Thoracic aorta (tissue), 2 donors: ENCODE measurements around the gene KIF25. TPM values are rescaled to one million over a fixed set of nuclear protein-coding genes. Genes with fewer than 3 reads are reported as not detected.

Source experiments
- ATAC-seq: fragments of 150-250 bp; one replicate; pipeline ENCODE4 v1.8.0; 2017; ENCODE audit warnings: low read depth; ENCODE audit not compliant: insufficient number of reproducible peaks, low FRiP score
- DNase-seq: peaks from one replicate; pipeline ENCODE4 v3.0.0-alpha.2; 2020; ENCODE audit warnings: low spot score
- H3K27ac ChIP-seq, 2 donors: fragments of 200-600 bp; sonication (generic); 1 replicate in 1 of 2; 2 replicates in 1 of 2; pipeline ENCODE4 v1.5.1; 2016; ENCODE audit warnings: mild to moderate bottlenecking in 2 of 2, moderate library complexity in 2 of 2
- H3K27me3 ChIP-seq: fragments of 200-600 bp; sonication (generic); replicated peaks from 2 replicates; pipeline ENCODE4 v1.6.0; 2016; ENCODE audit warnings: mild to moderate bottlenecking; ENCODE audit not compliant: insufficient read depth
- H3K36me3 ChIP-seq: fragments of 200-600 bp; sonication (generic); one replicate; pipeline ENCODE4 v1.5.1; 2016
- H3K4me1 ChIP-seq, 2 donors: fragments of 200-600 bp; sonication (generic); 1 replicate in 1 of 2; 2 replicates in 1 of 2; pipeline versions ENCODE4 v1.5.1 to v1.6.0; 2016; ENCODE audit warnings: low read depth in 2 of 2, mild to moderate bottlenecking in 1 of 2; ENCODE audit not compliant: control insufficient read depth in 1 of 2
- H3K4me3 ChIP-seq: fragments of 200-600 bp; sonication (generic); 2 replicates; pipeline ENCODE4 v1.5.1; 2016; ENCODE audit warnings: mild to moderate bottlenecking
- H3K9me3 ChIP-seq: fragments of 200-600 bp; sonication (generic); 2 replicates; pipeline ENCODE4 v1.5.1; 2016
- total RNA-seq, 2 donors: library from RNA; depleted of rRNA; stranded (reverse); fragments of >200 nt; gene quantifications; one replicate each; pipeline versions ENCODE4 v1.1.0 to v1.2.3, GENCODE V29; 2016
- TF ChIP-seq, protein P1 (sequence below): fragments of 200-600 bp; sonication (generic); IDR thresholded peaks from one replicate; pipeline ENCODE4 v1.5.1; 2019; ENCODE audit warnings: antibody characterized with exemption

The KIF25 gene, protein sequence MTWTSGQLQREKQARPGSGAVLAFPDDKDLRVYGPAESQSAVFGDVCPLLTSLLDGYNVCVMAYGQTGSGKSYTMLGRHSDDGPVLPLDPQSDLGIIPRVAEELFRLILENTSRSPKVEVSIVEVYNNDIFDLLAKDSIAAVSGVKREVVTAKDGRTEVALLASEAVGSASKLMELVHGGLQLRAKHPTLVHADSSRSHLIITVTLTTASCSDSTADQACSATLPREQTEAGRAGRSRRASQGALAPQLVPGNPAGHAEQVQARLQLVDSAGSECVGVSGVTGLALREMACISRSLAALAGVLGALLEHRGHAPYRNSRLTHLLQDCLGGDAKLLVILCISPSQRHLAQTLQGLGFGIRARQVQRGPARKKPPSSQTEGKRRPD
- not detected for total RNA-seq

GRCh38 chr6:167997642-167998041, at the start of gene KIF25:
Gene KIF25 (plus strand): TSS chr6:167997671. CDS start chr6:168029586, 31,915 bp downstream.
- no peaks in the 10 kb centered on the region for H3K27me3 ChIP-seq
- no peaks in the 10 kb centered on the region for H3K4me1 ChIP-seq
- H3K36me3 ChIP-seq: no peaks in the 10 kb centered on the region
- ATAC-seq: no peak
- H3K27ac ChIP-seq: no peak within 1 kb of the TSS
- H3K4me3 ChIP-seq: no peak within 1 kb of the TSS
- H3K9me3 ChIP-seq: no peaks in the 10 kb centered on the region
- TF ChIP-seq, protein P1, sequence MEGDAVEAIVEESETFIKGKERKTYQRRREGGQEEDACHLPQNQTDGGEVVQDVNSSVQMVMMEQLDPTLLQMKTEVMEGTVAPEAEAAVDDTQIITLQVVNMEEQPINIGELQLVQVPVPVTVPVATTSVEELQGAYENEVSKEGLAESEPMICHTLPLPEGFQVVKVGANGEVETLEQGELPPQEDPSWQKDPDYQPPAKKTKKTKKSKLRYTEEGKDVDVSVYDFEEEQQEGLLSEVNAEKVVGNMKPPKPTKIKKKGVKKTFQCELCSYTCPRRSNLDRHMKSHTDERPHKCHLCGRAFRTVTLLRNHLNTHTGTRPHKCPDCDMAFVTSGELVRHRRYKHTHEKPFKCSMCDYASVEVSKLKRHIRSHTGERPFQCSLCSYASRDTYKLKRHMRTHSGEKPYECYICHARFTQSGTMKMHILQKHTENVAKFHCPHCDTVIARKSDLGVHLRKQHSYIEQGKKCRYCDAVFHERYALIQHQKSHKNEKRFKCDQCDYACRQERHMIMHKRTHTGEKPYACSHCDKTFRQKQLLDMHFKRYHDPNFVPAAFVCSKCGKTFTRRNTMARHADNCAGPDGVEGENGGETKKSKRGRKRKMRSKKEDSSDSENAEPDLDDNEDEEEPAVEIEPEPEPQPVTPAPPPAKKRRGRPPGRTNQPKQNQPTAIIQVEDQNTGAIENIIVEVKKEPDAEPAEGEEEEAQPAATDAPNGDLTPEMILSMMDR: no peak
- DNase-seq: no peak

- no peaks in the 10 kb centered on the region for H3K27me3 ChIP-seq
- H3K27ac ChIP-seq: no peak overlapping the region
- no peak for ATAC-seq
- no peaks in the 10 kb centered on the region for H3K9me3 ChIP-seq
- peaks cover 35% of the 10 kb centered on the region for H3K36me3 ChIP-seq
- H3K4me1 ChIP-seq: no peaks in the 10 kb centered on the region
- no peak for DNase-seq
- no peak overlapping the region for H3K4me3 ChIP-seq
- TF ChIP-seq, protein P1: no peak
Measured at GRCh38 chr6:167947716-167948115, 49.8 kb upstream of the KIF25 start.

DNA sequence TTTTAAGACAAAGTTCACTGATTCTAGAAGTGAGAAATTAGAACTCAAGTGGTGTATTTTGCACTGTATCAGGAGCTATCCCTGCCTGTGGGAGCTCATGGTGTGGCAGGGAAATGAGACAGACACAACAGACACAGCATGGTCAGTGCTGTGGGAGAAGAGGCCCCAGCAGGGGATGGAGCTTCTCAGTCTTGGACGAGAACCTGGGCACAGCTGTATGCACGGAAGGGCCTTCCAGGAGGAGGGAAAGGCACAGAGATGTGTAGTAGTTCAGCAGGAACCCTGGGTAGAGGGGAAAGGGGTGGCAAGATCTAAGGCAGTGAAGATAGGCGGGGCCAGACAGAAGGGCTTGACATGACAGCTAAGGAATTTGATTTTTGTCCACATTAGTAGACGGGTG, 48.8 kb upstream of the KIF25 start:
- no peak overlapping the region for H3K27ac ChIP-seq
- TF ChIP-seq, protein P1: no peak
- ATAC-seq (no peak), DNase-seq (no peak)
- no peaks in the 10 kb centered on the region for H3K27me3 ChIP-seq
- no peak overlapping the region for H3K4me3 ChIP-seq
- H3K36me3 ChIP-seq: peaks cover 32% of the 10 kb centered on the region
- no peaks in the 10 kb centered on the region for H3K4me1 ChIP-seq
- no peaks in the 10 kb centered on the region for H3K9me3 ChIP-seq

DNA sequence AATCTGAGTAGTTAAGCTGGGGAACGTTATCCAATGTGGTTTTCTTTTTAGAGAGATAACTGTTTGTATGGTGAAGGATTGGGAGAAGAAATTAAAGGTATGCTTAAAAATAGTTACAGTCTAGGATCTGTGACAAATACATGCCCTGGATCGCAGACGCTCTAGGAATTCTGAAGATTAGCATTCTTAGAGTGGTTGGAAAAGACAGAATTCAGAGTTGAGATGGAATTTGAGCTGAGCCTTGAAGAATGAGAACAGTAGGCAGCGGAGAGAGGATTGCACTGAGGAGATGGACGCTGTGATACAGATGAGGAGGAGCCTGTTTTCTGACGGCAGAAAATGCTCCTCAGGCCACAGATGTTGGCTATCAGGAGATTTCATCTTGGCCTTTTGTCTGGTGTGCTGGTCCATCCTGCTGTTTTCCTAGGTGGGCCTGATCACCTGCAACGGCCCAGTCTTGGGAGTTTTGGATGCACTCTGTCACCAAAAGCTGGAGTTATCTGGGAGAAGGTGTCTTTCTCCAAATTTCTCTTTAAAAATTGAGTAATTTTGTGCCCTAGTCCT, 48.3 kb upstream of the KIF25 start:
- no peak for ATAC-seq
- TF ChIP-seq, protein P1: no peak
- Histone ChIP-seq H3K27me3 (no peaks in the 10 kb centered on the region), H3K9me3 (no peaks in the 10 kb centered on the region), H3K27ac (no peak overlapping the region), H3K36me3 (peaks cover 32% of the 10 kb centered on the region), H3K4me3 (no peak overlapping the region), H3K4me1 (no peaks in the 10 kb centered on the region)
- DNase-seq: no peak

DNA sequence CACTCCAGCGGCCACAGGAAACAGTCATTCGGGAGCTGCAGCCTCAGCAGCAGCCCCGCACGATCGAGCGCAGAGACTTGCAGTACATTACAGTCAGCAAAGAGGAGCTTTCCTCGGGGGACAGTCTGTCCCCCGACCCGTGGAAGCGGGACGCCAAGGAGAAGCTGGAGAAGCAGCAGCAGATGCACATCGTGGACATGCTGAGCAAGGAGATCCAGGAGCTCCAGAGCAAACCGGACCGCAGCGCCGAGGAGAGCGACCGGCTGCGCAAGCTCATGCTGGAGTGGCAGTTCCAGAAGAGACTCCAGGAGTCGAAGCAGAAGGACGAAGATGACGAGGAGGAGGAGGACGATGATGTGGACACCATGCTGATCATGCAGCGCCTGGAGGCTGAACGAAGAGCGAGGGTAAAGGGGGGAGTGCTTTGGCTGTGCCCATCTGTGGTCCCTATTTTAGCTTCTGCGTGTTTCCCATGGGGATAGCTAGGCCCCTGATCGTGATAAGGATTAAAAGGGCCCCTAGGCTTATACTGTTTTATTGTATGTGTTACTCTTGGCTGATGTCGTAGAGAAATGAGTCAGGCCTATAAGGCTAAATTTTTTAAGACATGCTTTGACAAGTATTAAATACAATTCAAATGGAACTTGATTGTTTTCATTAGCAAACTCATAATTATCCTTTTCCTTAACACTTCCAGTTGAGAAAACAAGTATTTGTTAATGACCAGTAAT, 45.5 kb upstream of the KIF25 start:
- Histone ChIP-seq H3K9me3 (no peaks in the 10 kb centered on the region), H3K27ac (no peak overlapping the region), H3K36me3 (peaks cover 30% of the 10 kb centered on the region), H3K4me1 (no peaks in the 10 kb centered on the region), H3K4me3 (no peak overlapping the region), H3K27me3 (no peaks in the 10 kb centered on the region)
- DNase-seq (no peak), ATAC-seq (no peak)
- TF ChIP-seq, protein P1: no peak
